Measurements from ENCODE around the gene MESP2.

- TF ChIP-seq CTCF (conservative IDR thresholded peaks at IDR 0.05 in 1 of 2, IDR thresholded peaks at IDR 0.05 in 1 of 2; ENCODE audit: low read depth in 1 of 2, low read length in 2 of 2) (no peak), EZH2 (IDR thresholded peaks at IDR 0.05; ENCODE audit: low read length, missing control alignments) (no peak)
Observed at GRCh38 chr15:89818287-89818686, 42.2 kb downstream of the MESP2 start.
